ENCODE results near the gene NRTN. TPM values are rescaled to one million over a fixed set of nuclear protein-coding genes. Genes with fewer than 3 reads are reported as not detected.

NRTN gene
- total and polyA plus RNA-seq, 2 of the 13 experiments (the other 11 are each of a cell fraction or from before 2014, with no cell fraction given): 4.1 to 5.3 TPM

GRCh38 chr19:5803752-5804515 lies 933 bp upstream of the NRTN start (continued):
- TF ChIP-seq ZNF512B (CRISPR knock-in tag; IDR thresholded peaks at IDR 0.05; ENCODE audit: borderline replicate concordance) (no peak), MAX (IDR thresholded peaks at IDR 0.05) (peak; percentile 92), NFAT5 (CRISPR knock-in tag; IDR thresholded peaks at IDR 0.05) (no peak), ZNF772 (CRISPR knock-in tag; IDR thresholded peaks at IDR 0.05) (peak; percentile 84), E2F5 (CRISPR knock-in tag; conservative IDR thresholded peaks at IDR 0.05) (peak; percentile 66; the same call in 1 of the 2 replicates), SKI (IDR thresholded peaks at IDR 0.05; ENCODE audit: partially characterized antibody) (peak; percentile 67), IKZF1 (IDR thresholded peaks at IDR 0.05) (no peak), CREB3 (CRISPR knock-in tag; IDR thresholded peaks at IDR 0.05) (no peak), ZBTB33 (CRISPR knock-in tag; IDR thresholded peaks at IDR 0.05) (peak; percentile 76), BCL6 (CRISPR knock-in tag; IDR thresholded peaks at IDR 0.05) (0 out of 2 replicates have a peak, but pooled peaks have one; percentile 30), RXRA (CRISPR knock-in tag; IDR thresholded peaks at IDR 0.05) (peak; percentile 53), SMAD9 (CRISPR knock-in tag; IDR thresholded peaks at IDR 0.05) (0 out of 2 replicates have a peak, but pooled peaks have one; percentile 36)
